Measurements from ENCODE around the gene GMCL2.
"Not testable (repeated sequence)": the region's sequence is repeated elsewhere in the genome, so short reads cannot be mapped to it uniquely, and the experiment has no call there.

Gene GMCL2

DNA sequence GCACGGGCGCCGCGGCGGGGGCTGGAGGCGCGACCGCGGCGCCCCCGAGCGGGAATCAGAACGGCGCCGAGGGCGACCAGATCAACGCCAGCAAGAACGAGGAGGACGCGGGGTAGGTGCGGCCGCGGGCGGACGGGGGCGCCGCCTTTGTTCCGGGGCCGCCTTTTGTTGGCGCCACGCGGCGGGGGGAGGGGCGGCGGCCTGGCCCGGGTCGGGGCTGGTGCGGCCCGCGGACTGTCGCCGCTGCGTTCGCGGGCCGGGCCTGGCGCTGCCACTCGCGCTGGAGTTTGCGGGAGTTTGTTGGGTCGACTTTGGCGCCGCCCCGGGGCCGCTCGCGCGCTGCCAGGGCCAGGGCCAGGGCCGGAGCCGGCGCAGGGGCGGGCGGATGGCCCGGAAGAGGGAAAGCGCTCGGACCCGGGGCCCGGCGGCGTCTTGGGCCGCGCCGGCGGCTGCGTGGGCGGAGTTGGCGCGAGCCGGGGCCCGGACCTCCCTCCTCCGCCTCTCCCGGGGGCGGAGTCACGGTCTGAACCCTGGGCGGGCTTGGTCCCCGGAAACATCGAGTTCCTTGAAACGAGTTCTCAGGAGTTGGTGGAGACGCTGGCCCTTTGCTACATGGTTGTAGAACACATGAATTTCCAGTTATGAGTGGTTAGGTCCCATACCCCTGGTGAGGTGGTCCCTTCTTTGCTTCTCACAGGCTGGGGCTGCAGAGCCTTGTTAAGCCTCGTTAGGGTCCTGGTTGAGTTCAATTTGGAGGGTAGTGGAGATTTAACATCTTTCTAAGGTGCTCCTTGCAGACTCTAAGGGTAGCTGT lies 18.0 kb upstream of the GMCL2 start:
- peaks cover 36 to 42% of the 10 kb centered on the region in 2 donors for H3K36me3 ChIP-seq (ENCODE audit: control insufficient read depth in 1 of 2, insufficient read depth in 2 of 2, low read length in 2 of 2)
- peak overlapping the region; percentile 81 for H3K27ac ChIP-seq (ENCODE audit: low read length)
- no peaks in the 10 kb centered on the region for H3K27me3 ChIP-seq (ENCODE audit: low read depth, low read length)
- no peaks in the 10 kb centered on the region for H3K9me3 ChIP-seq (ENCODE audit: control insufficient read depth in 1 of 2, low read length in 2 of 2)
- H3K4me3 ChIP-seq (ENCODE audit: low read depth in 1 of 2, low read length in 2 of 2), result peak overlapping the region; percentile 96 to 97
- peaks cover 22 to 25% of the 10 kb centered on the region in 2 donors for H3K4me1 ChIP-seq (ENCODE audit: control insufficient read depth in 1 of 2, insufficient read depth in 2 of 2, low read length in 2 of 2)

DNA sequence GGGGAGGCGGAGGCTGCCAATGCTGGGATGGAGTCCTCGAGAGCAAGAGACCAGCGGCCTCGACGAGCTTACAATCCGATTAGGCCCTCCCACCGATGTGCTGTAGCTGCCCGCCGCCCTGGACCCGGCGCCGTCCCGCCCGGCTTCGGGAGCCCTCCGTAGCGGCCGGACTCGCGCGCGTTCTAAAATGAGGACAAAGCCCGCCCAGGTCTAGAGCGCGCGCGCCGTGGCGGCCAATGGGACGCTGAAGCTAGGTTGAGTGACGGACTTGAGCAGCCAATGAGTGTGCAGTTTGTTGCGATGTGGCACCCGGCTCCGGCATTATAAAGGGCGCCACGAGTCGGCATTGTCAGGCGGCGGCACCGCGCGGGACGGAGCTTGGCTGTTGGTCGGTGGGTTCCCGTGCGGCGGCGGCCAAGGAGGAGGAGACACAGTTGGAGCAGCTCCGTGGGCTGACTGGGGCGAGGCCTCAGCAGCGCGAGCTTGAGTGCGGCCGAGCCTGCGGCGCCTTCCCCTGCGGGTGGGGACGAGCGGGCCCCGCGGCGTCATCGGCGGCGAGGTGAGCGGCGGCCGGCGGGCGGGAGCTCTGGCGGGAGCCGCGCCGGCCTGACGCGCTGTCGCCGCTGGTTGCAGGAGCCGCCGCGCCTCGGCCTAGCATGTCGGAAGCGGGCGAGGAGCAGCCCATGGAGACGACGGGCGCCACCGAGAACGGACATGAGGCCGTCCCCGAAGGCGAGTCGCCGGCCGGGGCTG lies 17.2 kb upstream of the GMCL2 start, which contains the start of gene HNRNPAB:
Gene HNRNPAB, plus strand, starts transcription at position 352 of the 753 bp plus-strand sequence. Its CDS starts 305 bp downstream, at position 657.
- Histone ChIP-seq H3K27me3 (ENCODE audit: low read depth, low read length) (no peaks in the 10 kb centered on the region), H3K9me3 (ENCODE audit: control insufficient read depth in 1 of 2, low read length in 2 of 2) (no peaks in the 10 kb centered on the region), H3K36me3 (ENCODE audit: control insufficient read depth in 1 of 2, insufficient read depth in 2 of 2, low read length in 2 of 2) (peaks cover 28 to 34% of the 10 kb centered on the region in 2 donors), H3K4me1 (ENCODE audit: control insufficient read depth in 1 of 2, insufficient read depth in 2 of 2, low read length in 2 of 2) (peaks cover 22 to 25% of the 10 kb centered on the region in 2 donors), H3K4me3 (ENCODE audit: low read depth in 1 of 2, low read length in 2 of 2) (peak within 1 kb of the TSS; percentile 96 to 97), H3K27ac (ENCODE audit: low read length) (peak within 1 kb of the TSS; percentile 81)

DNA sequence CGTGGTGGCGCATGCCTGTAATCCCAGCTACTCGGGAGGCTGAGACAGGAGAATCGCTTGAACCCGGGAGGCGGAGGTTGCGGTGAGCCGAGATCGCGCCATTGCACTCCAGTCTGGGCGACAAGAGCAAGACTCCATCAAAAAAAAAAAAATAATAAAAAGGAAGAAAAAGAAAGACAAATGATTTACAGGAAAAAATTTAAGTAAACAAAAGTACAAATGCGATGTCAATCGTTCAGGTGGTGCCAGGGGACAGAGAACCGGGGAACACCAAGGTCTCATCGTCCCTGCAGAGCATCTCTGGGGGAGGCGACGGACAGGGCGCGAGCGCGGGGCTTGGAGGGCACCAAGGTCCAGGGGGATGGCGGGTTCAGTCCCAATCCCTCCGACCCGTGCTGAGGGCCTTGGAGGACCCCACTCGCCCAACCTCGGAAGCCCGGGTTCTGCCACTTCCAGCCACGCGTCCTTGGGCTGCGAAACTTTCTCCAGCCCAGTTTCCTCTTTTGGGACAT lies 16.6 kb upstream of the GMCL2 start:
- Histone ChIP-seq H3K9me3 (ENCODE audit: control insufficient read depth in 1 of 2, low read length in 2 of 2) (no peaks in the 10 kb centered on the region), H3K4me3 (ENCODE audit: low read depth in 1 of 2, low read length in 2 of 2) (peak overlapping the region; percentile 79 to 96), H3K27ac (ENCODE audit: low read length) (no peak overlapping the region), H3K4me1 (ENCODE audit: control insufficient read depth in 1 of 2, insufficient read depth in 2 of 2, low read length in 2 of 2) (peaks cover 22% of the 10 kb centered on the region in 2 donors), H3K36me3 (ENCODE audit: control insufficient read depth in 1 of 2, insufficient read depth in 2 of 2, low read length in 2 of 2) (peaks cover 22 to 27% of the 10 kb centered on the region in 2 donors), H3K27me3 (ENCODE audit: low read depth, low read length) (no peaks in the 10 kb centered on the region)

DNA sequence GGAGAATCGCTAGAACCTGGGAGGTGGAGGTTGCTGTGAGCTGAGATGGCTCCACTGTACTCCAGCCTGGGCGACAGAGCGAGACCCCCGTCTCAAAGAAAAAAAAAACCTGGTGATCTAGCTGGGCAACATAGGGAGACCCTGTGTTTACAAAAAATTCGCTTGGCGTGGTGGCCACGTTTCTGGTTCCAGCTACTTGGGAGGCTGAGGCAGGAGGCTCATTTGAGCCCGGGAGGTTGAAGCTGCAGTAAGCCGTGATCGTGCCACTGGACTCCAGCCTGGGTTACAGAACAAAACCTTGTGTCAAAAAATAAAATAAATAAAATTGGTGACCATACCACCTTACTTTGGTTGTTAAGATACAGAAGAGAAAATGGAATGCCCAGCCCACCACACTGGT lies 15.4 kb upstream of the GMCL2 start:
- Histone ChIP-seq H3K4me1 (ENCODE audit: control insufficient read depth in 1 of 2, insufficient read depth in 2 of 2, low read length in 2 of 2) (peaks cover 15 to 22% of the 10 kb centered on the region in 2 donors), H3K27ac (ENCODE audit: low read length) (no peak overlapping the region), H3K9me3 (ENCODE audit: control insufficient read depth in 1 of 2, low read length in 2 of 2) (no peaks in the 10 kb centered on the region), H3K27me3 (ENCODE audit: low read depth, low read length) (no peaks in the 10 kb centered on the region), H3K36me3 (ENCODE audit: control insufficient read depth in 1 of 2, insufficient read depth in 2 of 2, low read length in 2 of 2) (peaks cover 10 to 16% of the 10 kb centered on the region in 2 donors), H3K4me3 (ENCODE audit: low read depth in 1 of 2, low read length in 2 of 2) (no peak overlapping the region)

DNA sequence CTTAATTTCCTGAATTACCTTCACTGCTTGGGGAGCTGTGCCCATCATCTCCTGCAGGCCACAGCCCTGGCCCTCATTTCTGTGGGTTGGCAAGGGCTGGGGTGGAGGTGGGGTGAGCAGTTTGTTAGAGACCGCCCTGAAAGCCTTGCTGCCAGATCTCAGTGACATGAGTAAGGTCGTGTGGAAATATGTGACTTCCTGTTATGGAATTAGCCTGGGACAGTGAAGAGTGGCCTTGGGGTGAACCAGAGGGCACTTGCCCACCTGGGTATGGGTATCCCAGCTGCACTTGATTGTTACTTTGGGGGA lies 14.7 kb upstream of the GMCL2 start:
- no peak overlapping the region for H3K4me3 ChIP-seq (ENCODE audit: low read depth in 1 of 2, low read length in 2 of 2)
- no peak overlapping the region for H3K27ac ChIP-seq (ENCODE audit: low read length)
- no peaks in the 10 kb centered on the region for H3K9me3 ChIP-seq (ENCODE audit: control insufficient read depth in 1 of 2, low read length in 2 of 2)
- peaks cover 4 to 9% of the 10 kb centered on the region in 2 donors for H3K36me3 ChIP-seq (ENCODE audit: control insufficient read depth in 1 of 2, insufficient read depth in 2 of 2, low read length in 2 of 2)
- peaks cover 11 to 15% of the 10 kb centered on the region in 2 donors for H3K4me1 ChIP-seq (ENCODE audit: control insufficient read depth in 1 of 2, insufficient read depth in 2 of 2, low read length in 2 of 2)
- no peaks in the 10 kb centered on the region for H3K27me3 ChIP-seq (ENCODE audit: low read depth, low read length)

DNA sequence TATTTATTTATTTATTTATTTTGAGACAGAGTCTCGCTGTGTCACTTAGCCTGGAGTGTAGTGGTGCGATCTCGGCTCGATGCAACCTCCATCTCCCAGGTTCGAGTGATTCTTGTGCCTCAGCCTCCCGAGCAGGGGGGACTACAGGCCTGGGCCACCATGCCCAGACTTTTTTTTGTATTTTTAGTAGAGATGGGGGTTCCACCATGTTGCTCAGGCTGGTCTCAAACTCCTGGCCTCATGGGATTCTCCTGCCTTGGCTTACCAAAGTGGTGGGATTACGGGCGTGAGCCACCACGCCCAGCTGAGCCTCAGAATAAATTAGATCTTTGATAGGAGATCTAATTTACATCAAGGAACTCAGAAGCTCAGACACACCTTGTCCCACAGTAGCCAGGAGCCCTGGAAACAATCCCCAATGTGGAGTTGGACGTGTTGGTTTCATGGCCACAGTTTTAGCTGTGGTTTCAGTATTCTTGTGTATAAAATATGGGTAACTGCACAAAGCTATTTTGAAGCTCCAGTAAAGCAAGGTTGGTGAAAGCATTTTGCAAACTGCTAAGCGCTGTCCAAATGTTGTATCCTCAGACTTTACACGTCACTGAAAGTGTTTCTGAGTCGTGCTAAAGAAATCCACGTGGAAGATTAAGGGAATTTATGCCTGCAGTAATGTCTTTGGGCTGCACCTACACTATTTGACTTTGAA lies 14.2 kb upstream of the GMCL2 start:
- H3K36me3 ChIP-seq (ENCODE audit: control insufficient read depth in 1 of 2, insufficient read depth in 2 of 2, low read length in 2 of 2), result peaks cover 0 to 4% of the 10 kb centered on the region in 2 donors
- no peaks in the 10 kb centered on the region for H3K9me3 ChIP-seq (ENCODE audit: control insufficient read depth in 1 of 2, low read length in 2 of 2)
- H3K27me3 ChIP-seq (ENCODE audit: low read depth, low read length), result no peaks in the 10 kb centered on the region
- H3K4me3 ChIP-seq (ENCODE audit: low read depth in 1 of 2, low read length in 2 of 2), result no peak overlapping the region
- H3K27ac ChIP-seq (ENCODE audit: low read length), result no peak overlapping the region
- peaks cover 6 to 10% of the 10 kb centered on the region in 2 donors for H3K4me1 ChIP-seq (ENCODE audit: control insufficient read depth in 1 of 2, insufficient read depth in 2 of 2, low read length in 2 of 2)

DNA sequence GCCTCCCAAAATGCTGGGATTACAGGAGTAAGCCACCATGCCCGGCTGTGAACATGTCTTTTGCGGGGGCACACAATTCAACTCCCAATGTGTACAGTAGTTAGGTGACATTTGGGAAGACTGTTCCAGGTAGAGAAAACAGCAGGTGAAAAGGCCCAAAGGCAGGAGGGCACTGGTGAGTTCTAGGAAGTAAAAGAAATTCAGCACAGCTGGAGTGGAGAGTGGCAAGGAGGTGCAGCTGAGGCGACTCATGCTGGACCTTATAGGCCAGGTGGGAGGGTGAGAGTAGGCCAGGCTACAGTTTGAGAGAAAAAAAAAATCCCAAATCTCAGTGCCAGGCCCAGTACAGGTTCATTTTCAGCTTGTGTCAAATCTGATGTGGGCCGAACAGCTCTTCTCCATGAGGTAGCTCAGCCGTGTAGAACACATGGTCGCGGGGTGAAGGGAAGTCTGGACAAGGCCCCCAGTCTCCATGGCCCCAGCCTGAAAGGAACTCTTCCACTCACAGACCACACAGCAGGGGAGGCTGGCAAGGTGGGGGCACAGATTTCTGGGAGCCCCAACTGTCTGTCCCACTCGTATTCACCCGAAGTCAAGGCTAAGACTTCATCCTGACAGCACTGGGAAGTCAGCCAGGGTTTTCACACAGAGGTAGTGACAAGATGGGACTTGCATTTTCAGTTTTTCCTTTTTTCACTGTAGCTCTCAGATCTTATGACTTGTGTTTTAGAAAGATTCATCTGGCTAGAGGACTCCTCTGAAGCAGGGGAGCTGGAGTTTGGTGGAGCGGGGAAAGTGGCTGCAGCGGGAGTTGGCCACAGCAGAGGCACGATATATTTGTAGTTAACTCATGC lies 12.6 kb upstream of the GMCL2 start:
- Histone ChIP-seq H3K9me3 (ENCODE audit: control insufficient read depth in 1 of 2, low read length in 2 of 2) (no peaks in the 10 kb centered on the region), H3K27me3 (ENCODE audit: low read depth, low read length) (no peaks in the 10 kb centered on the region), H3K4me1 (ENCODE audit: control insufficient read depth in 1 of 2, insufficient read depth in 2 of 2, low read length in 2 of 2) (no peaks in the 10 kb centered on the region), H3K4me3 (ENCODE audit: low read depth in 1 of 2, low read length in 2 of 2) (no peak overlapping the region), H3K27ac (ENCODE audit: low read length) (no peak overlapping the region), H3K36me3 (ENCODE audit: control insufficient read depth in 1 of 2, insufficient read depth in 2 of 2, low read length in 2 of 2) (no peaks in the 10 kb centered on the region)

DNA sequence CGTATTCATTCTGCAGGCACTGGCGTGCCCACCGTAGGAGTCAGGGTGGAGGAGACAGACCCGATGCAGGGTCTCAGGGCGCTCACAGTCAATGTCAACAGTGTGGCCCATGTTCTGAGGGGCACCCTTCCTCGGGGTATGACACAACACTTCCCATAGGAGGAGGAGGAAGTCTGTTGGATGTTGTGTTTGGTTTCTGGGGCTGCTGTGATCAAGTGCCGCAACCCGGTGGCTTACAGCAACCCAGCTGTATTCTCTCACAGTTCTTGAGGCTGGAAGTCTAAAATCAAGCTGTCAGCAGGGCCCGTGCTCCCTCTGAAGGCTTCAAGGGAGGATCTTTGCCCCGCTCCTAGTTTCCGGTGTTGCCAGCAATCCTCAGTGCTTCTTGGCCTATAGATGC lies 11.5 kb upstream of the GMCL2 start:
- no peaks in the 10 kb centered on the region for H3K27me3 ChIP-seq (ENCODE audit: low read depth, low read length)
- no peaks in the 10 kb centered on the region for H3K36me3 ChIP-seq (ENCODE audit: control insufficient read depth in 1 of 2, insufficient read depth in 2 of 2, low read length in 2 of 2)
- no peaks in the 10 kb centered on the region for H3K9me3 ChIP-seq (ENCODE audit: control insufficient read depth in 1 of 2, low read length in 2 of 2)
- H3K27ac ChIP-seq (ENCODE audit: low read length), result no peak overlapping the region
- H3K4me3 ChIP-seq (ENCODE audit: low read depth in 1 of 2, low read length in 2 of 2), result no peak overlapping the region
- H3K4me1 ChIP-seq (ENCODE audit: control insufficient read depth in 1 of 2, insufficient read depth in 2 of 2, low read length in 2 of 2), result no peaks in the 10 kb centered on the region

DNA sequence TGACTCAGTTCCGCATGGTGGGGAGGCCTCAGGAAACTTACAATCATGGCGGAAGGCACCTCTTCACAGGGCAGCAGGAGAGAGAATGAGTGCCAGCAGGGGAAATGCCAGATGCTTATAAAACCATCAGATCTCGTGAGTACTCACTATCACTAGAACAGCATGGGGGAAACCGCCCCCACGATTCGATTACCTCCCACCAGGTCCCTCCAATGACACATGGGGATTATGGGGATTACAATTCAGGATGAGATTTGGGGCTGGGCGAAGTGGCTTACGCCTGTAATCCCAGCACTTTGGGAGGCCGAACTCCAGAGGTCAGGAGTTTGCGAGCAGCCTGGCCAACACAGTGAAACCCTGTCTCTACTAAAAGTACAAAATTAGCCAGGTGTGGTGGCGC lies 11.0 kb upstream of the GMCL2 start:
- not testable (repeated sequence) for H3K27ac ChIP-seq (ENCODE audit: low read length); H3K4me3 ChIP-seq (ENCODE audit: low read depth in 1 of 2, low read length in 2 of 2); H3K9me3 ChIP-seq (ENCODE audit: control insufficient read depth in 1 of 2, low read length in 2 of 2); H3K4me1 ChIP-seq (ENCODE audit: control insufficient read depth in 1 of 2, insufficient read depth in 2 of 2, low read length in 2 of 2); H3K27me3 ChIP-seq (ENCODE audit: low read depth, low read length); H3K36me3 ChIP-seq (ENCODE audit: control insufficient read depth in 1 of 2, insufficient read depth in 2 of 2, low read length in 2 of 2)

DNA sequence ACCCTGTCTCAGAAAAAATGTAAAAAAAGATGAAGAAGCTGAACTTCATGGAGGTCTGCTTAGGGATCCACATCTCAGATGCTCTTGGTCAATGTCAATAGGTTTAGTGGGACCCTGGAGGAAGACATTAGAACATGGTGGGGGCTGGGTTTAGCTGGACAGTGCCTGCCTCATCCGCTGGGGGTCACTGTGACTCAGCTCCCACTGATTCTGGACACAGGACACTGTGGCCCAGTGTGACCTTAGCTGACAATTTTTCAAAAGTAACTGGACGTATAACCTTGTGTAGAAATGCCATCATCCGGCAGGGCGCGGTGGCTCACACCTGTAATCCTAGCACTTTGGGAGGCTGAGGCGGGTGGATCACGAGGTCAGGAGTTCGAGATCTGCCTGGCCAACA lies 9.8 kb upstream of the GMCL2 start:
- Histone ChIP-seq H3K27ac (ENCODE audit: low read length) (no peak overlapping the region), H3K4me1 (ENCODE audit: control insufficient read depth in 1 of 2, insufficient read depth in 2 of 2, low read length in 2 of 2) (no peaks in the 10 kb centered on the region), H3K27me3 (ENCODE audit: low read depth, low read length) (no peaks in the 10 kb centered on the region), H3K9me3 (ENCODE audit: control insufficient read depth in 1 of 2, low read length in 2 of 2) (no peaks in the 10 kb centered on the region), H3K36me3 (ENCODE audit: control insufficient read depth in 1 of 2, insufficient read depth in 2 of 2, low read length in 2 of 2) (no peaks in the 10 kb centered on the region), H3K4me3 (ENCODE audit: low read depth in 1 of 2, low read length in 2 of 2) (no peak overlapping the region)

Data from muscle layer of duodenum (tissue), 2 donors.